CD4-positive, CD25-positive, alpha-beta regulatory T cell (primary cell): ENCODE data around the gene PLP2. TPM values are rescaled to one million over a fixed set of nuclear protein-coding genes. Genes with fewer than 3 reads are reported as not detected.

Experiments
- ATAC-seq, 2 donors: fragments of 150-1000 bp; cut with Tn5 transposase; one replicate each; pipeline ENCODE4 v1.10.0; 2021; ENCODE audit warnings: low read depth in 2 of 2, moderate number of reproducible peaks in 2 of 2, moderate library complexity in 1 of 2
- DNase-seq, 3 donors: peaks; one replicate each; pipeline versions ENCODE4 v3.0.0 to v3.0.0-alpha.2; 2012 to 2022; ENCODE audit warnings: mixed read lengths in 1 of 3
- H3K27ac ChIP-seq: one replicate; pipeline ENCODE4 v1.7.0; 2013; ENCODE audit warnings: mild to moderate bottlenecking, low read length; ENCODE audit not compliant: insufficient read depth, poor library complexity, severe bottlenecking
- H3K27me3 ChIP-seq: one replicate; pipeline ENCODE4 v1.7.0; 2013; ENCODE audit warnings: low read length; ENCODE audit not compliant: control insufficient read depth, insufficient read depth
- H3K36me3 ChIP-seq: one replicate; pipeline ENCODE4 v1.7.0; 2013; ENCODE audit warnings: mild to moderate bottlenecking, low read length, moderate library complexity; ENCODE audit not compliant: control insufficient read depth, insufficient read depth
- H3K4me1 ChIP-seq: 2 replicates; pipeline ENCODE4 v1.7.0; 2013; ENCODE audit warnings: mild to moderate bottlenecking, low read length; ENCODE audit not compliant: insufficient read depth, control insufficient read depth, poor library complexity, severe bottlenecking
- H3K4me3 ChIP-seq: one replicate; pipeline ENCODE4 v1.7.0; 2013; ENCODE audit warnings: low read depth, mild to moderate bottlenecking, low read length, moderate library complexity
- H3K9me3 ChIP-seq, 2 experiments: 1 replicate in 1 of 2; 2 replicates in 1 of 2; pipeline ENCODE4 v1.7.0; 2013; ENCODE audit warnings: low read length in 2 of 2, mild to moderate bottlenecking in 1 of 2, moderate library complexity in 1 of 2; ENCODE audit not compliant: control insufficient read depth in 2 of 2
- H3K27ac Mint-ChIP-seq, 3 donors: one replicate each; pipeline ENCODE4 v1.8.0; 2020 to 2022; ENCODE audit warnings: mild to moderate bottlenecking in 3 of 3, mixed read lengths in 3 of 3, moderate library complexity in 2 of 3
- H3K27me3 Mint-ChIP-seq: one replicate; pipeline ENCODE4 v1.8.0; 2022; ENCODE audit warnings: mild to moderate bottlenecking, mixed read lengths
- H3K36me3 Mint-ChIP-seq: one replicate; pipeline ENCODE4 v1.8.0; 2020; ENCODE audit warnings: mixed read lengths
- H3K4me1 Mint-ChIP-seq, 4 donors: one replicate each; pipeline ENCODE4 v1.8.0; 2020 to 2022; ENCODE audit warnings: mixed read lengths in 4 of 4, mild to moderate bottlenecking in 1 of 4
- H3K4me3 Mint-ChIP-seq, 4 donors: one replicate each; pipeline ENCODE4 v1.8.0; 2020 to 2022; ENCODE audit warnings: mild to moderate bottlenecking in 4 of 4, mixed read lengths in 4 of 4, moderate library complexity in 3 of 4
- H3K9me3 Mint-ChIP-seq, 7 donors: one replicate each; pipeline ENCODE4 v1.8.0; 2020 to 2022; ENCODE audit warnings: mixed read lengths in 7 of 7, mild to moderate bottlenecking in 3 of 7, moderate library complexity in 2 of 7
- polyA plus RNA-seq, 4 donors: library from polyadenylated mRNA; unstranded; fragments of 300-500 nt; fragmentation: Illumina TruSeq; gene quantifications; one replicate each; pipeline ENCODE4 v1.2.3, GENCODE V29; 2021
- total RNA-seq: library from RNA; stranded (reverse); gene quantifications from one replicate; pipeline ENCODE4 v1.2.3, GENCODE V29; 2022

PLP2 gene
- total and polyA plus RNA-seq, 5 donors from 2014 or later: 141 to 354 (median 227) TPM

DNA sequence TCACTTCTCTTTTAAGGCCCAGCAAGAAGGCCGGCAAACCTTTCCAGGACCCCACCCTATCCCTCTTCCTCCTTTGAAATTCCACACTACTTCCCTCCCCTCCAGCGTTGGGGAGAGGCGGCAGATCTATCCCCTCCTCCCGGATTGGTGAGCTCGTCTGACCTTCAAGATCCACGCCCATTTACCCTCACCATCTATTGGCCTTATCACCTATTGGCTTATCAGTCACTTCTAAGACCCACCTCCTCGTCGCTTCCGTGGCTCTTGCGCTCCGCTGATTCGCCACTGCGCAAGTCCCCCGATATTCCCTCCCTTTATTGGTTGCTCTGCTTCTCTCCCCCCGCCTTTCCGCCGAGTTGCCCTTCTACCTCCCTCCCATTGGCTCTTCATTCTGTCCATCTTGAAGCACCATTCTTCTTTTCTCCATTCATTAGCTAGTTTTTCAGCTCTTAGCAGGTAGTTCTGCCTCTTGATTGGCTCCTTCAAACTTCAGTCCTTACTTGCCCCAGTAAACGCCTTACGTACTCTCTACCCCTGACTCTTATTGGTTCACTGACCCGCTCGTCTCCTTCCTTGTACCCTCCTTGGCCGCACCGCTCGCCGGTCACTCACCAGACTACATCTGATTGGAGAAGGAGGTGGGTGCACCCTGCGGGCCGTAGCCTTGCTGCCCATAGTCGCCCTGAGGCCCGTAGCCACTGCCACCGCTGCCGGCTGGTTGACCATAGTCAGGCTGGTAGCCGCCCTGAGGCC lies 19.3 kb downstream of the PLP2 start:
- peak overlapping the region; percentile 79 to 92 (median 88) for H3K4me3 Mint-ChIP-seq
- H3K9me3 Mint-ChIP-seq: no peaks in the 10 kb centered on the region
- no peaks in the 10 kb centered on the region for H3K36me3 Mint-ChIP-seq
- peak overlapping the region; percentile 61 to 94 (median 89) for H3K27ac Mint-ChIP-seq
- peaks cover 0 to 39% (median 13%) of the 10 kb centered on the region in 4 donors for H3K4me1 Mint-ChIP-seq
- H3K27me3 Mint-ChIP-seq: no peaks in the 10 kb centered on the region
- DNase-seq (peak; percentile 82 to 98 (median 92)), ATAC-seq (peak; percentile 87)
- Histone ChIP-seq H3K9me3 (no peaks in the 10 kb centered on the region), H3K27me3 (no peaks in the 10 kb centered on the region), H3K27ac (peak overlapping the region; percentile 83), H3K36me3 (no peaks in the 10 kb centered on the region), H3K4me1 (no peaks in the 10 kb centered on the region), H3K4me3 (peak overlapping the region; percentile 64)

DNA sequence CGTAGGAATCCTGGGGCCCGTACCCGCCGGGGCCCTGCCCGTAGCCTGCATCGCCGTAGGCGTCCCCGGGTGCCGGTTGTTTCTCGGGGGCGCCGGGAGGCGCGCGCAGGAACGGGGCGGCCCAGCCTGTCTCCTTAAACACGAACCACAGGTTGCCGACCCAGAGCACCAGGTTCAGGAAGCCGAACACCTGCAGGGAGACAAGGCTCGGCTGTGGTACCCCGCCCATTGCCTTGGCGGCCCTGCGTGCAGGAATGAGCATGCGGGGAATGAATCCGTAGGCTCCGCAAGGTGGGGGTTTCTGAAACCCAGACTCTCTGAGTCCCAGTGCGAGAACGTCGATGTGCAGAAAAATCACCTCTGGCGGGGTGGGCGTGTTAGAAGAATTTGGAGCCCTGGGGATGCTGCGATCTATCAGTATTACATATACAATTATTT lies 19.9 kb downstream of the PLP2 start:
- no peaks in the 10 kb centered on the region for H3K36me3 Mint-ChIP-seq
- H3K9me3 ChIP-seq: no peaks in the 10 kb centered on the region

DNA sequence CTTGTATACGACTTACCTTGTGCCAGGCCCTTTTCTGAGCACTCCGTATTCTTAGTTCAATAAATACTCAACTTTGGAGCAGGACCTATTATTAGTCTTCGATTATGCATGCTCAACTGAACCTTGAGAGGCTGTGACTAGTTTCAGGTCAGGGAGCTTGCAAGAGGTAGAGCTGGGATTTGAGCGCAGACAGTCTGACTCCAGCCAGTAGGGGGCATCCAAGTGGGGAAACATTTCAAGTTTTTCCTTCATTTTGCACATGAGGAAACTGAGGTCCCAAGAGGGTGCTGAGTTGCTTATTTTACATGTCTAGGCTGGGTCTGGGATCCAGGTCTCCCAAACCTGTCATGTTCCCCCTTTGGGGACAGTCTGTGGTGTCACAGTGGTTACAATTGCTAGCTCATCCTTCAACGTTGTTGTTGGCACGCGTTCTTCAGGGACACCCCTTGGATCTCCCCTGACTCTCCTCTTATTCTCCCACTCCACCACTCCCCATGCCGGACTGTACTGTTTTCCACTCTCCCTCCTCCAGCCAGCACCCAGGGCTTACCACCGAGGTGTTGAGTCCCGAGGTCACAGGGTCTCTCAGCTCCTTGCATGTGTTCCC lies 21.1 kb downstream of the PLP2 start:
- Histone ChIP-seq H3K9me3 (no peaks in the 10 kb centered on the region), H3K27me3 (no peaks in the 10 kb centered on the region), H3K36me3 (no peaks in the 10 kb centered on the region), H3K4me1 (no peaks in the 10 kb centered on the region), H3K27ac (no peak overlapping the region), H3K4me3 (no peak overlapping the region)
- no peaks in the 10 kb centered on the region for H3K36me3 Mint-ChIP-seq
- H3K4me1 Mint-ChIP-seq: peaks cover 0 to 39% (median 13%) of the 10 kb centered on the region in 4 donors
- H3K9me3 Mint-ChIP-seq: peaks cover 0 to 1% (median 0%) of the 10 kb centered on the region in 7 donors
- DNase-seq (peak in 2 of 3 donors; percentile 22 to 64), ATAC-seq (no peak)
- peak overlapping the region; percentile 61 to 73 (median 69) for H3K4me3 Mint-ChIP-seq
- H3K27me3 Mint-ChIP-seq: no peaks in the 10 kb centered on the region
- H3K27ac Mint-ChIP-seq: peak overlapping the region in 2 of 3 donors; percentile 36 to 67

More for the DNA sequence above, 19.9 kb downstream of the PLP2 start:
- H3K36me3 ChIP-seq: no peaks in the 10 kb centered on the region
- ATAC-seq (peak in 1 of 2 donors; percentile 1), DNase-seq (no peak)
- H3K27ac ChIP-seq: peak overlapping the region; percentile 83
- Mint-ChIP-seq H3K9me3 (peaks cover 0 to 1% (median 0%) of the 10 kb centered on the region in 7 donors), H3K4me3 (peak overlapping the region; percentile 85 to 93 (median 91)), H3K27ac (peak overlapping the region in 2 of 3 donors; percentile 86 to 89), H3K27me3 (no peaks in the 10 kb centered on the region), H3K4me1 (peaks cover 0 to 39% (median 13%) of the 10 kb centered on the region in 4 donors)
- no peaks in the 10 kb centered on the region for H3K4me1 ChIP-seq
- H3K4me3 ChIP-seq: peak overlapping the region; percentile 62
- no peaks in the 10 kb centered on the region for H3K27me3 ChIP-seq

DNA sequence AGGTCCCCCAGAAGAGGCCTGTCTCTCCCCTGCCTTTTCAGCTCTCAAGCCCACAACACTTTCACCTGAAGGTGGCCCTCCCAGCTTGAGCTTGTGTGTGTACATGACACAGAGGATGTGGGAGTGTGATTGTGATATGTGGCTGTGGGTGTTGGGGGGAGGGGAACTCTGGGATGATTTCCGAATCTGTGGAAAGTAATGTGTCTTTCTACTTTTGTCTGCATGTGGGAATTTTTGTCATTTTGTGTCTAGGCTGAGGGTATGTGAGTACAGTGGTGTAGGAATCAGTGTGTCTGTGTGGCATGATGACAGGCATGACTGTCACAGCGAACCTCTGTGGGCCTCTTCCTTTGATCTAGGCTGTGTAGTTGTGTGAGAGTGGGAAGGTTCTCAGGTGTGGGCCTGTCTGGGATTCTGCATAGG lies 21.9 kb downstream of the PLP2 start:
- H3K27me3 ChIP-seq: no peaks in the 10 kb centered on the region
- H3K4me1 Mint-ChIP-seq: peaks cover 0 to 41% (median 15%) of the 10 kb centered on the region in 4 donors
- H3K4me1 ChIP-seq: no peaks in the 10 kb centered on the region
- no peak for DNase-seq
- H3K27me3 Mint-ChIP-seq: no peaks in the 10 kb centered on the region
- H3K27ac Mint-ChIP-seq: peak overlapping the region in 1 of 3 donors; percentile 34
- peaks cover 0 to 1% (median 0%) of the 10 kb centered on the region in 7 donors for H3K9me3 Mint-ChIP-seq
- H3K36me3 ChIP-seq: no peaks in the 10 kb centered on the region
- no peak overlapping the region for H3K27ac ChIP-seq
- peak overlapping the region in 2 of 4 donors; percentile 72 to 84 for H3K4me3 Mint-ChIP-seq
- ATAC-seq: no peak
- no peak overlapping the region for H3K4me3 ChIP-seq
- no peaks in the 10 kb centered on the region for H3K36me3 Mint-ChIP-seq
- no peaks in the 10 kb centered on the region for H3K9me3 ChIP-seq

DNA sequence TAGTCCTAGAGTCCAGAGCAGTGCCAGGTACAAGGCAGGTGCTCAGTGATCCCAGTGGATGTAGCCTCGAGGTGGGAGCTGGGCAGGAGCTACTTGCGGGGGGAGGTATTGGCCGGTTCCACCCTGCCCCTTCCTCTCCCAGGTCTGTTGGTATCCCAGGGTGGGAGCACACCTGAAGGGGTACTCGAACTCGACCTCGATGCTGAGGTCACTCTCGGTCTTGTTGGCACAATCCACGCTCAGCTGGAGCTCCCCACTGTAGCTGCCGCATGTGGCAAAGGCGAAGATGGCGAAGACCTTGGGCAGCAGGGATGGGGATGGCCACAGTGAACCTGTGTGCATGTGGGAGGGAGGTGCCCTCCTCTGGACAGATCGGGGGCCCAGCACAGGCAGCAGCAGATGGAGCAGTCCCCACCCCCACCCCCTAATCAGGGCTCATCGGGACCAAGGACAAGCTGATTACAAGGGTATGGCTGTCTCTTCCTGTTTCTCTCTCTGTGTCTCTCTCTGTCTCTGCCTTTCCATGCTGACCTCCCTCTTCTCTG lies 25.9 kb downstream of the PLP2 start:
- Histone ChIP-seq H3K27me3 (no peaks in the 10 kb centered on the region), H3K9me3 (no peaks in the 10 kb centered on the region), H3K4me3 (no peak overlapping the region), H3K36me3 (no peaks in the 10 kb centered on the region), H3K4me1 (peaks cover 13% of the 10 kb centered on the region), H3K27ac (no peak overlapping the region)
- Mint-ChIP-seq H3K27me3 (no peaks in the 10 kb centered on the region), H3K4me3 (peak overlapping the region in 1 of 4 donors; percentile 4), H3K9me3 (peaks cover 0 to 1% (median 0%) of the 10 kb centered on the region in 7 donors), H3K4me1 (peaks cover 0 to 23% (median 10%) of the 10 kb centered on the region in 4 donors), H3K36me3 (no peaks in the 10 kb centered on the region), H3K27ac (no peak overlapping the region)
- no peak for ATAC-seq
- no peak for DNase-seq

DNA sequence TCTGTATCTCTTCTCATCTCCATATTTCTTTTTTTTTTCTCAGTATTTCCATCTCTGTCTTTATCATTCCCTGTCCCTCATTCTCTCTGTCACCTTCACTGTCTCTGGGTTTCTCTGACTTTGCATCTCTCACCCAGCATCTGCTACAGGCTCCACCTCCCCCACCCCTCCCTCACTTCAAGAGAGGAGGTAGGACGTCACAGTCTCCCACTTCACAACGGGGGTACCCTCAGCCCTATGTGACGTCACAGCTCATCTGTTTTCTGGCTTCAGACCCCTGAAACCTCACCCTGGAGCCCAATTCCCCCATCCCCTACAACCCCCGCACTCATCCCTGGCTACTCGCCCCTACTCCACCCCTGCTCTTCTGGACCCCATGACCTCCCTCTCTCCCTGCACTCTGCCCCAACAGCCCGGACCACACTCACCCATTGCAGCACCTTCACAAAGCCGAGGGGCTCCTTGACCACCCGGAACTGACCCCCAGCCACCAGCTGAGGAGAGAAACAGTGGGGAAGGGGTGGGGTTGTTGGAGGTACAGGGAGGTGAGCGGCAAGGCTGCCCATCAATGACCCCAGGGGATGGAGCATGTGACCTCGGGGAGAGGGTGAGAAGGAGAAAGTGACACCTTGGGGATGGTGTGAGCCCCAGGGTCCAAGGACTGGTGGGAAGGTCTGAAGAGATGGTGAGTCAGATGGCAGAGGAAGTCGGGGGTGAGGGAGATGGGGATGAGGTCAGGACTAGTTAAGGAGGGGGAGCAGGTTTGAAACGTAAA lies 27.0 kb downstream of the PLP2 start:
- Mint-ChIP-seq H3K36me3 (no peaks in the 10 kb centered on the region), H3K4me3 (peak overlapping the region in 1 of 4 donors; percentile 74), H3K27me3 (no peaks in the 10 kb centered on the region), H3K4me1 (peaks cover 0 to 14% (median 5%) of the 10 kb centered on the region in 4 donors), H3K9me3 (peaks cover 0 to 3% (median 0%) of the 10 kb centered on the region in 7 donors), H3K27ac (no peak overlapping the region)
- H3K4me1 ChIP-seq: peaks cover 13% of the 10 kb centered on the region
- no peak overlapping the region for H3K27ac ChIP-seq
- no peak for DNase-seq
- H3K36me3 ChIP-seq: no peaks in the 10 kb centered on the region
- ATAC-seq: no peak
- H3K27me3 ChIP-seq: no peaks in the 10 kb centered on the region
- H3K4me3 ChIP-seq: no peak overlapping the region
- no peaks in the 10 kb centered on the region for H3K9me3 ChIP-seq

DNA sequence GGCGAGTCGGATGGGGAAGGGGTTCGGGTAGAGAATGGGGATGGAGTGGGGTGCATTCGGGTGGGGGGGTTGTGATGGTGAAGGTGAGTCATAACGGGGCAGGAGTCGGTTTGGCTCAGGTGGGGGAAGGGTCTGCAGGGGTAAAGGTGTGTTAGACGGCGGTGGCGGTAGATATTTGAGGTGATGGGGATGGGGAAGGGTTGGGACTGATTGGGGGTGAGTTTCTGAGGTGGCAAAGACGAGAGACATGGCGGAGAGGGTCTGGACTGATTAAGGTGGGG lies 27.6 kb downstream of the PLP2 start:
- no peak overlapping the region for H3K4me3 ChIP-seq
- Mint-ChIP-seq H3K9me3 (peaks cover 0 to 3% (median 0%) of the 10 kb centered on the region in 7 donors), H3K27ac (no peak overlapping the region), H3K27me3 (no peaks in the 10 kb centered on the region), H3K4me3 (no peak overlapping the region), H3K4me1 (peaks cover 0 to 11% (median 3%) of the 10 kb centered on the region in 4 donors), H3K36me3 (no peaks in the 10 kb centered on the region)
- no peak for DNase-seq
- peaks cover 13% of the 10 kb centered on the region for H3K4me1 ChIP-seq
- no peak overlapping the region for H3K27ac ChIP-seq
- H3K9me3 ChIP-seq: no peaks in the 10 kb centered on the region
- no peaks in the 10 kb centered on the region for H3K27me3 ChIP-seq
- no peak for ATAC-seq
- no peaks in the 10 kb centered on the region for H3K36me3 ChIP-seq
